Right lobe of liver (tissue), 4 donors: Measurements from ENCODE around the gene FXYD7.

Experiments
- CTCF ChIP-seq, 4 donors: fragments of 200-600 bp in 3 of 4; fragments of 450-650 bp in 1 of 4; IDR thresholded peaks; one replicate each; pipeline versions ENCODE4 v1.5.1 to v1.8.0; 2016 to 2022; ENCODE audit warnings: antibody characterized with exemption in 4 of 4, mild to moderate bottlenecking in 2 of 4
- POLR2A ChIP-seq: fragments of 450-650 bp; IDR thresholded peaks from one replicate; pipeline ENCODE4 v1.6.1; 2017; ENCODE audit warnings: antibody characterized with exemption, mild to moderate bottlenecking
- donor health status: DM: no; HTN: no; CAD: no.
- donor health status: DM: no; HTN: no; CAD: no.
- donor health status: DM: no; HTN: yes; CAD: no.

- TF ChIP-seq CTCF (IDR thresholded peaks at IDR 0.05) (no peak), POLR2A (no peak)
Observed at GRCh38 chr19:35184267-35184666, 41.2 kb downstream of the FXYD7 start.
